Stimulated activated CD8-positive, alpha-beta memory T cell treated with anti-CD3 and anti-CD28 coated beads, Interleukin-12 subunit alpha, Interleukin-12 subunit beta, amount 100 ng/mL, for 4 hours (primary cell): ENCODE results near the gene LMX1B.

Experiments
- DNase-seq: peaks from one replicate; pipeline ENCODE4 v3.0.0-alpha.2; 2020; ENCODE audit warnings: low read depth

The LMX1B gene

DNA sequence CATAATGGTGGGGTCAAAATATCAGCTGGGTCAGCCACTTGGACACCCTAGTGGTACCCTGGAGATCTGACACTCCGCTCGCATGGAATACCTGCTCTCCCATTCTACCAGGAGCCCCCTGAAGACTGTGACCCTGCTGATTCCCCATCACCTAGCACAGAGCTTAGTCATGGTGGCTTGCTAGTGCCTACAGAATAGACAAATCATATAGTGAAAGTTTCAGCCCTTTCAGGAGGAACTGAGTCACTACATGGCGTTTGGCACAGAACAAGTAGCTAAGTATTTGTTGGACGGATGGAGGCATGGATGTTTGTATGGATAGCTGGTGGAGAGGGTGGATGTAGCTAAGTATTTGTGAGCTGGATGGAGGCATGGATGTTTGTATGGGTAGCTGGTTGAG is 65.3 kb downstream of the LMX1B start:
- no peak for DNase-seq

DNA sequence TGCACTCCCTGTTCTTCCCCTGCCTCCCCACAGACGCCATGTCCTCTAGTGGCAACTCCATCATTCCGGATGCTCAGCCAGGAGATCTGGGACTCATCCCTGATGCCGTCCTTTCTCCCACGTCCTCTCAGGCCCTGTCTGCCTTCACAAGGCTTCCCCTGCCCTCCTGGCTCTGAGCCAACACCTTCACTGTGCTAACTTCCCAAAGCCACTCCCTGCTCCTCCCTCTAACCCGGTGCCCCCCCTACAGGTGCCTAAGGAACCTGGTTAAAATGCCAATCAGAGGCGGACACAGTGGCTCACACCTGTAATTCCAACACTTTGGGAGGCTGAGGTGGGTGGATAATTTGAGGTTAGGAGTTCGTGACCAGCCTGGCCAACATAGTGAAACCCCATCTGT is 67.6 kb downstream of the LMX1B start:
- no peak for DNase-seq

DNA sequence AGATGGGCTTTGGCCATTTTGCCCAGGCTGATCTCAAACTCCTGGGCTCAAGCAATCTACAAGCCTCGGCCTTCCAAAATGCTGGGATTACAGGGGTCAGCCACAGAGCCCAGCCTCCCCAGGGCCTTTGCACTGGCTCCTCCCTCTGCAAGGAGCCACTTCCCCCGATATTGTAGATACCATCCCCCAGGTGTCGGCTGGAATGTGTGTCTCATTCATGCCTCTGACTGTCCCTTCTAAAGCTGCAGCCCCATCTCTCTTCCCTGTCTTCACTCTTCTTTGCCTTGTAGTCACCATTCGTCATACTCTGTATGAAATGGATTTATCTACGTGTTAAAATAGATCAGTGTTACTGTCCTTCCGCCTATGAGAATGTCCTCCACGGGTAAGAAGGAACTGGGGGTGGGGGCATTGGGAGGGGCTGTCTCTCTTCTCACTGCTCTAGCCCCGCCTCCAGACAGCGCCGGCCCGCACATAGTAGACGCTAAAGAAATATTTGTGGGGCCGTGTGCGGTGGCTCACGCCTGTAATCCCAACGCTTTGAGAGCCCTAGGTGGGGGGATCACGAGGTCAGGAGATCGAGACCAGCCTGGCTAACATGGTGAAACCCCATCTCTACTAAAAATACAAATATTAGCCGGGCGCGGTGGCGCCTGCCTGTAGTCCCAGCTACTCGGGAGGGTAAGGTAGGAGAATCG is 68.5 kb downstream of the LMX1B start:
- no peak for DNase-seq

DNA sequence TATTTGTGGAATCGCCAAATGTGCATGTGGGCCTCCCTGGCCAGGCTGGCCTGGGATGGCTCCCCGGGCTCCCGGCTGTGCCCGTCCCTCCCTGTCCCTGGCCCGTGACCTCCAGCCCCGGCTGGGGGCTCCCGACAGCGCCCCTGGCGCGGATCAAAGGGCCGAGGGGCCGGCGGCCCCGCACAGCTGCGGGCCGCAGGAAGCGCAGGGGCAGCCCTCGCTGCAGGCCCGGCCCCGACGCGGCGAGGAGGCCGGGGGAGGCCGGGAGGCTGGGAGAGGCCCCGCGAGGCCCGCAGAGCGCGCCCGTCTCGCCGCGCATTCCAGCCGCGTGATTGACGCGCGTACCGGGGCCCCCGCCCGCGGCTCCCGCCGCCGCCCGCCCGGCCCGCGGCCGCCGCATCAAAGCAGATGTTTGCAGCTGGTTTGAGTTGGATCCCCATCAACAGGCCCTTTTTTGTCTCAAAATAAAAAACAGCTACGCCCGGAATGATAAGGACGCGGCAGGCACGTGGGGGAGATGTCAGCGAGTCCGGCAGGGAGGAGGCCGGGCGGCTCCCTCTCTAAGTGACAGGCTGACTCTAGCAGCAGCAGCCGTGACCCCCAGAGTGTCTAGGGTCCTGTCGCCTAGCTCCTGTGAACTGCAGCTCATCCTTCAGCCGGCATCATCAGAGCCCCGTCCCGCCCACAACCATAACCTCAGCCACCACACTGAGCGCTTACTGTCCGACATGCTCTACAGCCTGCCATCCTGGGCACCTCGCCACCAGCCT is 69.4 kb downstream of the LMX1B start:
- no peak for DNase-seq

DNA sequence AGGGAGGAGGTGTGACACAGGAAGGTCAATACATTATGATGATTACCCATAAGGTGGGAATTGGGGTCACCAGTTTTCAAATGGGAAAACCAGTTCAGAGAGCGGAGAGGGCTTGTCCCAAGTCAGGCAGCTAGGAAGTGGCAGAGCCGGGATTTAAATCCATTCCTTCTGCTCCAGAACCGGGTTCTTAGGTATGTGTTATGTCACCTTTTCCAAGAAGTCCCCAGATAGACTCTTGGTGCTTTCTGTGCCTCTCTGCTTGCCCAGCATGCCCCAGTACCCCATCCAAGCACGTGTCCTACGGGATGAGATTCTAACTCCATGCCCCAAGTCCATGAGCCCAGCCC is 69.9 kb downstream of the LMX1B start:
- no peak for DNase-seq

DNA sequence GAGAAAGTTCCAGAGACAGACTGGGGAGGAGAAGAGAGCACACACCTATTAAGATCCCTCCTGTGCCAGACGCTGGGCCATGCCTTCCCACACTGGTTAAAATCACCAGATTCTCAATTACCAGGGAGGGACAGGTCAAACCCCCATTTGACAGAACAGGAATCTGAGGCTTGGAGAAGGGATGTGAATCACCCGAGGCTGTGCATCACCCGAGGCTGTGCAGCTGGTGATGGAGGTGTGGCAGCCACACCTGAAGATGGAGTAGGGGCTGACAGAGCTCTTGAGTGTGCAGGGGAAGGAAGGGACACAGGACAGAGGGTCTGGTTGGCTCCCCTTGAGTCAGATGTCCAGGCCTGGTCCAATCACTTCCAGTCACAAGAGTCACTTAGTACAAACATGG is 70.6 kb downstream of the LMX1B start:
- no peak for DNase-seq

DNA sequence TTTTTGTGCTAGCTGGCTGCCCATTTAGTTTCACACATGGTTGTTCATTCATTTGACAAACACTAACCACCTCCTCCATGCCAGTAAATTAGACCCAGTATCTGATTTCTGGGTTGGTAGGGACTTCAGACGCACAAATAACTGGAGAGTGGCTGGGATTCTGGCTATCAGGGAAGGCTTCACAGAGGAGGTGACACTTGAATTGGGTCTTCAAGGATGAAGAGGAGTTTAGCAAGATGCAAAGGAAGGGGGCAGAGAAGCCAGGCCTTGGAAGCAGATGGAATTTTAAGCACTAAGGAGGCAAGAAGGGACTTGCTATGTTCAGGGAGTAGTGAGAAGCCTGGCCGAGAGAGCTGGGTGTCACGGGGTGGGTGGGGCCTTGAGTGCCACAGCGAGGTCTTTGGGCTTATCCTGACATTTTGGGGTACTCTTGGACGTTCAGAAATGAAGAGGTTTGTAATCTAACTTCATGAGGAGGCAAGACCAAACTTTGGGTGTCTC is 71.3 kb downstream of the LMX1B start:
- DNase-seq: no peak

DNA sequence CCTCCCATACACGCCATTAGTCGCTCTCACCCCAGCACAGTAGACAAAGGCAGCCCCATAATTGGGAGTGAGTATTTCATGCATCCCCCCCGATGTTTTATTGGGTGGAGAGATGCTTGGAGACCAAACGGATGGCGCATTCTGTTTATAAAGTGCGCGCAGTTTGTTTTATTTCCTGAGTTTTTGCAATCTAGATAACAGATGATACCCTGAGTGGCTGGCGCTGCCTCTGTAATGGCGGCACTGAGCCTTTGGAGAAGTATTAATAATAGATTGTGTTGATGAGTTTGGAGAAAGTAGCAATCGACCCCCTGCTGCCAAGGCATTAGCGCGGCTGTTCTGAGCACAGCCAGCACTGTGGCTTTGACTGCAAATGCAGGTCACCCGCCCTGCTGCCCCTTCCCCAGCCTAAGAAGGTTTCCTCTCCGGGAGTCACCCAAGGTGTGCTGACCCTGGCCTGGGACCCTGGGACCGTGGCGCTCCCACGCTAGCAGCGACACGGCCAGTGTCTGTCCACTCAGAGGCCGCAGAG is 74.3 kb downstream of the LMX1B start:
- no peak for DNase-seq

DNA sequence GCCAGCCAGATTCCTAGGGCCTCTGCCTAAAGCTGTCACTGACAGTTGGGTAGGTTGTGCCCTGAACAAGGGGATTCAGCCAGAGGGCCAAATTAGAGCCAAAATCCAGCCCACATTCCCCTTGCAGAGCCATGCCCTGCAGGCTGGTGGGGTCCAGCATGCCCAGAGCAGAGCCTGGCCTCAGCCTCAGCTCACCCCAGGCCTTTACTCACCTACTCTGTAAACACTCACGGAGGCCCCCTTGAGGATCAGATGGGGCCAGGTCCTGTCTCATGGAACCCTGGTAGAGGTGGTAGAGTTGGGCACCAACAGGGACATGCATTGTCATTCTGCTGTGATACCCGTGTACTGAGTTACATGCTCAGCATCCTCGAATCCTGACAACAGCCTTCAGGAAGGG is 74.9 kb downstream of the LMX1B start:
- DNase-seq: no peak

DNA sequence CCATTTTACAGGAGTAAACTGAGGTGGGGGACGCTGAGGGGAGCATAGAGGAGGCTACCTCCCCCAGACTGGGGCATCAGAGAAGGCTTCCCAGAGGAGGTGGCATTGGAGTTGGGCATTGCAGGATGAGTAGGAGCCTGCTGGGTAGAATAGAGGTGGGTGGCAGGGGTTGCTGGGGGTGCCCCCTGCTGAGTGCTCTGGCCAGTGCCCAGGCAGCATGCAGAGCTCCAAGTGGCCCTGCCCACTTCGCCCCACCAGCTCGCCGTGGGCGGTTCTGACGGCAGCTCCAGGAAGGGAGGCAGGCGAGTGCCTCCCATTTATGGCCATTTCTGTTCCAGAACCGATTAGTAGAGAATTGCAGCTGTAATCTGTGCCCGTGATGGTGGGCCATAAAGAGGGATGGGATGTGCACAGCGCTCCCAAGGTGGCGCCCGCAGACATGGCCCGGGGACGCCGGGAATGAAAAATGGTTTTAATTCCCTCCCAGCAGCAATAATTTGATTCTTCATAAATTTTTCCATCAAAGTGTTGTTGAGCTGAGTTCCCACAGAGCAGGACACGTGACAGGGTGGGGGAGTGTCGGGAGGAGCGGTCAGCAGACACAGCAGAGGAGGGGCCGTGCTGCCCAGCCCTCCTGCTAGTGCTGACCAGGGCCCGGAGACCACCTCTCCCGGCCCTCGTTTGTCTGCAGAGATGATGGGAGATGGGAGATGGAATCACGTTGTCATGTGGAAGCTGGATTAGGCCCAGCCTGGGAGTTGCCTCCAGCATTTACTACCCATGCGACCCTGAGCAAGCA is 75.5 kb downstream of the LMX1B start:
- no peak for DNase-seq

DNA sequence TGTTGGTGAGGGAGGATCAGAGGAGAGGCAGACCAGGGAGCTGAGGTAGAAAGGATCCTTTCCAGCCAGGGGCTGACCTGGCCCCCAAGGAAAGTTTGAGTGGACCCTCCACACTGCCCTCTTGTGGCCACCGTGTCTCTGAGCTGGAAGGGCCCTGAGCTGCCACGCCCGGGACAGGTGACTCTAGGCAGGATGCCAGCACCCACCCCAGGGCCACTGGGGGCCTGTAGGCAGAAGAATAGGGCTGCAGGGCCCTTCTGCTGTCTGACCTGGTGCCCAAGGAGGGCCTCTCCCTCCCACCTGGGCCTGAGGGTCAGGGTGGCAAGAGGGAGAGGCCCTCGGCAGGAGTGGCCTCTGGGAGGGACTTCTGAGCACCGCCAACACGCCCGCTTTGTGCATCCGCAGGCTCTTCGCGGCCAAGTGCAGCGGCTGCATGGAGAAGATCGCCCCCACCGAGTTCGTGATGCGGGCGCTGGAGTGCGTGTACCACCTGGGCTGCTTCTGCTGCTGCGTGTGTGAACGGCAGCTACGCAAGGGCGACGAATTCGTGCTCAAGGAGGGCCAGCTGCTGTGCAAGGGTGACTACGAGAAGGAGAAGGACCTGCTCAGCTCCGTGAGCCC is 76.8 kb downstream of the LMX1B start:
- peak; percentile 11 for DNase-seq

DNA sequence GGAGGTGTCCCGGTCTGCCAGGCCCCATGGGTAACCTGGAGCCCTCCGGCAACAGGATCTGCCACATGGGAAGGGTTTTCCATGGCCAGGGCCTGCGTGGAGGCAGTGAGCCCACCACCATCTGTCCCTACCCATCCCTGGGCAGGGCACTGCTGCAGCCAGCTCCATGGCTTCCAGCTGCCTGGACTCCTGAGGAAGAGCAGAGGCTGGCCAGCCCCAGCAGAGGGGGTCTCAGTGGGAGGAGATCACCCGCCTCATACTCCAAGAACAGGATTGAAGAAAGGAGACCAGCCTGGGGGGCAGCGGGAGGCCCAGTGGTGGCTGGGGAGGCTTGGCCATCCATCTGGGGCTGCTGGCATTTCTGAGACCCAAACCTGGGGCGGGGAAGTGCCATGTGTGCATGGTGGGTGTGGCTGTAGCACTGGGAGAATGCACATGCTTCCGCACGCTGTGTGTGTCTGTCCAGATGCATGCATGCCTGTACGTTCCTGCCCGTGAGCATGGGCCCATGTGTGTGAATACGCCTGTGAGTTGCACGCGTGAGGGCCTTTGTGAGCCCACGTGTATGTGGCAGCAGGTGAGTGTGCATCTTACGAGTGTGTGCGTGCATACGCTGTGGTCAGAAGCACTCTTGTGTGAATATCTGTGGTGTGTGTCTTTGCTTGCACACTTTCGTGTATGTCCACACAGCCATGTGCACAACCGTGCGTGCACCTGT is 78.5 kb downstream of the LMX1B start:
- no peak for DNase-seq

DNA sequence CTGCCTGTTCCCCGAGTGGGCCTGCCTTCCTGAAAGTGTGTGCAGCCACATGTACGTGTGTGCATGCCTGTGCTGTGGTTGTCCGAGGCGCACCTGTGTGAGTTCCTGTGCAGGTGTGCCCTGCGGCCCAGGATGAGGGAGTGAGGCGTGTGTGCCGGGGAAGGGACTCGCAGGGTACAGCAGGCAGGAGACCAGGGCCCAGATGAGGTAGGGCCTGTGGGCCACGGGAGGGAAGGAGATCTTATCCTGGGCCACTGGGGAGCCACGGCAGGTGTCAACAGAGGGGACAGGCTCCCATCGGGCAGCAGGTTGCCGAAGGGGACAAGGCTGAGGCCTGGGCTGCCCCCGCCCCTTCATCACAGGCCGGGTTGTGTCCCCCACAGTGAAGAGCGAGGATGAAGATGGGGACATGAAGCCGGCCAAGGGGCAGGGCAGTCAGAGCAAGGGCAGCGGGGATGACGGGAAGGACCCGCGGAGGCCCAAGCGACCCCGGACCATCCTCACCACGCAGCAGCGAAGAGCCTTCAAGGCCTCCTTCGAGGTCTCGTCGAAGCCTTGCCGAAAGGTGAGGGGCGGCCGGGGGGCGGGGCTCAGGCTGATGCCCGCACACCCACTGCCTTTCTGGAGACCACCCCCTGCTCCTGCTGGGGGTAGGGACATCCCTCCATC is 79.2 kb downstream of the LMX1B start:
- DNase-seq: no peak

DNA sequence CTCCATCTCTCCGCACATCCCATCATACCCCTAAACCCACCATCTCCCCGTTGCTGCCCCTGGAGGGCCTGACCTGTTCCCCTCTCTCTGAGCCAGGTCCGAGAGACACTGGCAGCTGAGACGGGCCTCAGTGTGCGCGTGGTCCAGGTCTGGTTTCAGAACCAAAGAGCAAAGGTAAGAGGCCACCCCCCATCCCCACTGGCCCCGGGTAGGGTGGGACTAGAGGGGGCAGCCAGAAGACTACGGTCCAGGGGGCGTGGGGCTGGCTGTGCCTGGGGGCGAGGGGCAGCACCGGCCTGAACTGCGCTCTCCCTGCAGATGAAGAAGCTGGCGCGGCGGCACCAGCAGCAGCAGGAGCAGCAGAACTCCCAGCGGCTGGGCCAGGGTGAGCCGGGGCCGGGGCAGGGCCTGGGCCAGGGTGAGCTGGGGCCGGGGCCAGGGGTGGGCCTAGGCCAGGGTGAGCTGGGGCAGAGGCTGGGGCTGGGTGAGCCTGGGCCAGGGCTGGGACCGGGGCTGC is 79.8 kb downstream of the LMX1B start:
- no peak for DNase-seq

DNA sequence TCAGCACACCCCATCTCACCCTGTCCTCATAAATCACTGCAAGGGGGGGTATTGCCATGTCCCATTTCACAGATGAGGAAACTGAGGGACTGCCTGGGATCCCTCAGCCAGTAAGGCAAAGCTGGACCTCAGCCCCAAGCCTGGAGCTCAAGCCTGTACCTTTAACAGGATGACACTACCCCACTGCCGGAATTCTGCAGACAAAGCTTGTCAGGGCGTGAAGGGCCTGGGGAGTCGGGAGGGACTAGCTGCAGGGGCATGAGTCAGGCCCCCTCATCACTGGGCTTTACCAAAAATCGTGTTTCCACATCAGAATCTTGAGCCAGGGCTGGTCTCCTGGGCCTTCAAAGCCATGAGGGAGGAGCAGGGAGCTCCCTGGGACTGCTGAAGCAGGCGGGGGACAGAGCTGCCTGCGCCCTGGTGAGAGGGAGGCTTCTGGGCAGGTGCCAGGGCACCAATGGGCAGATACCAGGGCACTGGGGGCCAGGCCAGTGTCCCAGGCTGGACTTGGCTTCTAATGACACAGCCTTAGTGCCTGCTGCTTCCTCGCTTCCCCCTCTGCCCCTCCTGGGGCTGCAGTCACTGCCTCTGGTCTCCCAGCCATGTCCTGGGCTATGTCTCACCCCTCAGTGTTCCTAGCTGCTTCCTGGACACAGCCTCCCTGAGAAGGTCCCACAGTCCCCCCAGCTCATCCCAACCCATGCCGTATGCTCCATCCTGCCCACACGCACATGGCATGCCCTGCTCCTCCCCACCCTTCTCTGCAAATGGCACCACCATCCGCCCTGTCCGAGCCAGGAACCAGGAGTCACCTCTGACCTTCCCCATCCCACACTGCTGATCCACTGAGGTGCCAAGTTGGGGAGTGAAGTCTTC is 80.7 kb downstream of the LMX1B start:
- no peak for DNase-seq

DNA sequence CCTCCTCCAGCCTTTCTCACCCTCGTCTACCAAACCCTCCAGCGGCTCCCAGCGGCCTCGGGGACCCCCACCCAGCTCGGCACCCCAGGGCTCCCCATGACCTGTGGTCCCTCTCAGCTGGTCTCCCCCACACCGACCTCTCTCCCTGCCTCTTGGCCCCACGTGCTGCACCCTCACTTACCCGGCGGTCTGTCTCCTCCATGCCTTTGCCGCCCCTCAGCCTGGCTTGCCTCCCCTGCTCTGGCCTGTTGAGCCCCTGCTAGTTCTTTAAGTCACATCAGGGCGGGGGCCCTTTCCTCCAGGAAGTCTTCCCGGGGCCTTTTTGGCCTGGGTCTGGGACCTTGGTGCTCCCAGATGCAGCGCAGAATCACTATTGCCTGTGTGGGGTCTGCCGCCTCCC is 81.5 kb downstream of the LMX1B start:
- DNase-seq: no peak

DNA sequence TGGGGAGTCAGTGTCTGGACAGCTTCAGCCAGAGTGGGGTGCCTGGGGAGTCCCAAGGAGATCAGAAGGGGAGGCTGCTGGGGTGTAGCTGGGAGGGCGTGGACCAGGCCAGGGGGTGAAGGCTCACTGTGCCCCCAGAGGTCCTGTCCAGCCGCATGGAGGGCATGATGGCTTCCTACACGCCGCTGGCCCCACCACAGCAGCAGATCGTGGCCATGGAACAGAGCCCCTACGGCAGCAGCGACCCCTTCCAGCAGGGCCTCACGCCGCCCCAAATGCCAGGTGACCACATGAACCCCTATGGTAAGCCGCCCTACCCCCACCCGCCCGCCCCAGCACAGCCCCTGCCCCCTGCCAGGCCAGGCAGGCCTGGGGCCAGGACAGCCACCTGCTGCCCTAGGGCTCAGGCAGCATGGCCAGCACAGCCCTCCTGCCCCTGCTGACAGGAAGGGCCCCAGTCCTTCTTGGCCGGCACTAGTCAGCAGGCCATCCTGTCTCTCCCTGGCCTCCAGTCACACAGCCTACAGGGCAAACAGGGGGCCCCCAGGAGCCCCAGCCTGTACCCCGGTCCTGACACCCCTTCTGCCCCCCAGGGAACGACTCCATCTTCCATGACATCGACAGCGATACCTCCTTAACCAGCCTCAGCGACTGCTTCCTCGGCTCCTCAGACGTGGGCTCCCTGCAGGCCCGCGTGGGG is 82.1 kb downstream of the LMX1B start:
- DNase-seq: no peak

DNA sequence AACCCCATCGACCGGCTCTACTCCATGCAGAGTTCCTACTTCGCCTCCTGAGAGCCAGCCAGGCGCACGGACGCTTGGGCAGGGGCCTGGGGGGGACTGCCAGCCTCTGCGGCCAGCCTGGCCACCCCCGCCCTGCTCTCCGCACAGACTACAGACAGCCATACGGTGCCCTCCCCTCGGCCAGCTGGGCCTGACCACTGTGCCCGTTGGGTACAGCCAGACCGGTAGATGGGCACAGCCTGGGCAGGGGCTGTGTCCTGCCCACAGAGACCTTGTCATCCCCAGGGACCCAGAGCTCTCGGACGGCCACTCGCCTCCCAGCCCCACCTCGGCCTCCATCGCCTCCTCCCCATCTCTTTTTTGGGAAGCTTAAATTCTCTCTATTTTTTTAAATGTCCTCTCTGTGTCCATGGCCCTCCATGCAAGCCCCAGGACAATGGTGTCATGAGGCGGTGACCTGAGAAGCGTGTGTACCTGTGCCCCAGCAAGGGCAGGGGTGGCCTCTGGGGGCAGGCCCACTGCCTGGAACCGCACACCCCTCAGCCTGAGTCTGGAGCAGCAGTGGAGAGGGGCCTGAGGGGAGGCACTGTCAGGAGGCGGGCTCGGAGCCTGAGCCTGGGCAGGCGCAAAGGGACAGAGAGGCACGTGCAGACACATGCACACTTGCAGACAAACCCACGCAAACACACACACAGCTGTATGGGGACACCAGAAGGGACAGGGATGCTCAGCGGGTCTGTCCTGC is 82.8 kb downstream of the LMX1B start:
- no peak for DNase-seq
